ENCODE results near the gene USP12.

DNA sequence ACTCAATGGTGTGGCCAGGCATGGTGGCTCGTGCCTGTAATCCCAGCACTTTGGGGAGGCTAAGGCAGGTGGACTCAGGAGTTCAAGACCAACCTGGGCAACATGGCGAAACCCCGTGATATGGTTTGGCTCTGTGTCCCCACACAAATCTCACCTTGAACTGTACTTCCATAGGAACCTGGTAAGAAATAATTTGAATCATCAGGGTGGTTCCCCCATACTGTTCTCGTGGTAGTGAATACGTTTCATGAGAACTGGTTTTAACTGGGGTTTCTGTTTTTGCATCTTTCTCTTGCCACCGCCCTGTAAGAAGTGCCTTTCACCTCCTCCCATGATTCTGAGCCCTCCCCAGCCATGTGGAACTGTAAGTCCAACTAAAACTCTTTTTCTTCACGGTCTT is 49.6 kb downstream of the USP12 start:
- TF ChIP-seq, protein P1, sequence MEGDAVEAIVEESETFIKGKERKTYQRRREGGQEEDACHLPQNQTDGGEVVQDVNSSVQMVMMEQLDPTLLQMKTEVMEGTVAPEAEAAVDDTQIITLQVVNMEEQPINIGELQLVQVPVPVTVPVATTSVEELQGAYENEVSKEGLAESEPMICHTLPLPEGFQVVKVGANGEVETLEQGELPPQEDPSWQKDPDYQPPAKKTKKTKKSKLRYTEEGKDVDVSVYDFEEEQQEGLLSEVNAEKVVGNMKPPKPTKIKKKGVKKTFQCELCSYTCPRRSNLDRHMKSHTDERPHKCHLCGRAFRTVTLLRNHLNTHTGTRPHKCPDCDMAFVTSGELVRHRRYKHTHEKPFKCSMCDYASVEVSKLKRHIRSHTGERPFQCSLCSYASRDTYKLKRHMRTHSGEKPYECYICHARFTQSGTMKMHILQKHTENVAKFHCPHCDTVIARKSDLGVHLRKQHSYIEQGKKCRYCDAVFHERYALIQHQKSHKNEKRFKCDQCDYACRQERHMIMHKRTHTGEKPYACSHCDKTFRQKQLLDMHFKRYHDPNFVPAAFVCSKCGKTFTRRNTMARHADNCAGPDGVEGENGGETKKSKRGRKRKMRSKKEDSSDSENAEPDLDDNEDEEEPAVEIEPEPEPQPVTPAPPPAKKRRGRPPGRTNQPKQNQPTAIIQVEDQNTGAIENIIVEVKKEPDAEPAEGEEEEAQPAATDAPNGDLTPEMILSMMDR (IDR thresholded peaks at IDR 0.05; ENCODE audit: low read depth, low read length), result no peak
- no peak for TF ChIP-seq EZH2phosphoT487 (IDR thresholded peaks at IDR 0.05; ENCODE audit: low read depth)

All from OCI-LY3 (cell line).